CD4-positive, alpha-beta T cell treated with Interleukin-6 at 100 ng/mL for 8 hours (primary cell): ENCODE results near the gene FEZ2.

Experiments
- DNase-seq: peaks from one replicate; pipeline ENCODE4 v3.0.0-alpha.2; 2020; ENCODE audit warnings: mixed read lengths, low spot score

The FEZ2 gene

DNA sequence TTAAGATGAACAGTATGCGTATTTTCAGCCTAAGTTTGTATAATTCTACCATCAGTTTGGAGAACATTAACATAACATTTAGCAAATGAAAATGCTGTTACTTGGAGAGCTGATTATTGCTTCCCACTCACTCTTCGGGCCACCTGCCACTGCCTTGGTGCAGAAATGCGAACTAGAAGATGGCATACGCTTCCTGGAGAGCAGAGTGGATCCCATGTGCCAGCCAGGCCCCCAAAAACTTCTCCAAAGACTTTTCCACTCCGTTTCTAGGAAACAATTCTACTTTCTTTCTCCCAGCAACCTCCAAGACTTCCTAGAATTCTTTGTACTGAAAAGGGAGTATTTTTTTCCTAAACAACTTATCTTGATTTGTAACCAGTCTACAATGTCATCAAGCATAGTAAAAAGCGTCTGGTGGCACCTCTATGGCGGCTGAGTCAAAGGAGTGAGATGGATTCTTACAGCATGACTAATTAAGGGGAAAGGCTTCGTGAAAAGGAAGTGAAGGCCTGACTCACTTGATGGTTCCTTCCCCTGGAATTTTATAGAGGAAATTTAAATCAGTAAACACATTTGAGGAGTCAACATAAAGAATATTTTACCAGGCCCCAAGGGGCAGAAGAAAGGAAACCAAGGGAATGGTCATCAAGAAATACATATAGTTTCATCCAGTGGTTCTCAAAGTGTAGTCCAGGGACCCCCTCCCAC is 36.6 kb downstream of the FEZ2 start:
- no peak for DNase-seq

DNA sequence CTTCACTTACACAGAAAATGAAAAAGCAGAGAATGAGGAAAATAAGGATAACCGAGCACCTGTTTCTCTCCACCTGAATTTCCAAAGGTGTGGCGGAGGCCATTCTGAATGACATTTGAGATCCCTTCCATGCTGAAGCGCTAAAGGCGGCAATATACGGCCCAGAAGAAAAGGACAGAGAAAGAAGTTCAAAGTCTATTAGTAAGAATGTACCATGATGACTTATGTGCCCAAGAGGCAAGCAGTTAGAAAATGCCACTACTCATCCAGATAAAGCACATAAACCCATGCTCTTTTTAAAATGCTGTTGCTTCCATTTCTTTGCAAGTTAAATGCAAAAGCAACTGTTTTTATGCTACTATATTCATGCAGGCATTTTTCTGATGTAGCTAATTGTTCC is 37.2 kb downstream of the FEZ2 start:
- no peak for DNase-seq

DNA sequence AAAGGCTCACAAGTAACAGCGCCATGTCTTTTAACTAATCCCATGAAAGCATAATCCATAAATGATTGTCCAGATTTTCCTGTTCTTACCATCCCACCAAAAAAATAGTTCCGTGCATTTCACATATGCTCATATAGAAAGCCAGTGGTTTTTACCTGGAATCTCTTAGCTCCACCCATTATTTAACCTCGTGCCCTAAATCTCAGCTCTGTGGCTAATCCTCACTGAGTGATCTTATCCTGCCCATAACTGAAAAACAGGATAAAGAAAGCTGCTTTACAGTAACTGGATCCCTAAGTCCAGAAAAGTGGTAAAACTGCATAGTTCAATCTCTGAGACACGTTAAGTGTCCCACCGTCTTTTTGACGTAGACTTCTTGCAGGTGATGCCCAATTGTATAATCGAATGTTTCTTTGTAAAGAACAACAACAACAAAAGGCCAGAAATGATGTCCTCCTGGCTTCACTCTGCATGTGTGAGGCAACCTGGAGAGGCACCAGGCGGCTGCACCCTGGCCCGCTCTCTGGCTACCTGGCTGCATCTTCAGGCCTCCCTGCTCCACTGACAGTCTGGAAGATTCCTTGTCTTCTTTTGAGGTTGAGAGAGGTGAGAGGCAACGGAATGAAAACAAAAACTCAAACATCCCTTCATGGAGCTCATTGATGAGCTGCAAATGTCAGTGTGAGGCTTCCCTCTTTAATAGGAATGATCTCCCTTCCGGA is 38.6 kb downstream of the FEZ2 start:
- no peak for DNase-seq

DNA sequence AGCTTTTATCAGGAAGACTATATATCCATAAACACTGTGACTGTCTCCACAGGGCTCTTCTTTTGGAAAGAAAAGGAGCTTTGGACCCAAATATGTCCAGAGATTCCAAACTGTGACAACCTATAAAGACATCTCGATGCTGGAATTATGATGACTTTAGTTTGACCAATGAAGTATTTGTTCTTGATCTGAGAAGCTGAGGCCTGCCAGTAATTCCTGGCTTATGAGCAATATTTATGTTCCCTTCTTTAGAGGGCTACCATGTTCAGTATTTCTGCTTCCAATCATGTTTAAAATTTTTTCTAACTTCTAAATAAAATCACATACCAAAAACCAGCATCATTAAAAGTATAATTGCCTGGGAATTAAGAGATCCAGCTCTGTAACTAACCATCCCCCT is 41.1 kb downstream of the FEZ2 start:
- DNase-seq = no peak

DNA sequence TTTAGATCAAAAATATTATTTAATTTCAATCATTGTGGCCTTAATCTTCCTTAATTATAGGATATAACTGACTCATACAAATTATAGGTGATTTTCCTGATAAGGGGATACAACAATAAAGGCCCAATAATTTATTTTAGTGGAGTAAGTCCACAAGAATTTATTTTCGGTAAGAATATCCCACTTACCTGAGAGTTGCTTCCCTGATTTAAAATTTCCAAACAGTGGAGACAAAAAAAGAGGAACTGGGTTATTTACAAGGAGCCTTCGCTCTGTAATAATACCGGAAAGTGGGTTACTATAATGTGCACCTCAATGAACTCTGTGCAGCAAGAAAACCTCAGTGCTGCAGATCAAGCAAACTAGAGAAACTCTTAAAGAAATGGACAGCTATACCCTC is 42.2 kb downstream of the FEZ2 start:
- DNase-seq = no peak

DNA sequence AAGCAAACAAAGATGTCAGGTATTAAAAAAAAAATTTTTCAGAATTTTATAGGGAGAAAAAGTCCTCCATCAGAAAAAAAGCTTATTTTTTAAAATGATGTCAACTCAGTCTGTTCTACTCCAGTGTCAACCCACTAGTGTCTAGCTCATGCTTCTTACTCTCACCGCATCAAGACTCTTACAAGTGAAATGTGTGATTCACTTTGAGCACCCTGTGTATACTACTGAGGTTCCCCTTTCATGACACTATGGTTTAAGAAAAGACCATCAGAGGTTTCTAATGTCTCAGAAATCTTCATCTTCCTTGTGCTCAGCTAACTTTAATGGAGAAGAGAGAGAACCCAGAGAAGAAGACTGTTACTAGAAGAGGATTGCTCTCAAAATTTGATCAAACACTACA is 43.4 kb downstream of the FEZ2 start:
- DNase-seq = no peak

DNA sequence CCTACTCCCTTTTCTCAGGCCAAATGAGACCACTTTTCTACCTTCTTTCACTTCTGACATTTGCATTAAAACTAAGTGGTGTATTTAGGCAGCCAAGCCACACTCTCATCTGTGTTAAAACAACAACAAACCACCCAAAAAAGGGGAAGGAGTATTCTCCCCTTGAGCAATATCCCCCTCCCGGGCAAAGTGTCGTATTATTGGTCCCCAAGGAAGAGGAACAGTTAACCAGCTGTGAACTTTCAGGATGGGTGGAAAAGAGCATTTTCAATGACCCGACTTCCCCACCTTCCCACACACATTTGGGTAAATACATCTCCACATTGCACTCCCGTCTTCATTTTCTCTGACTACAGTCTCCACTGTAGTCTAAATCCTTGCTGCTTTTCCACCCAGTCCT is 44.3 kb downstream of the FEZ2 start:
- DNase-seq = no peak

DNA sequence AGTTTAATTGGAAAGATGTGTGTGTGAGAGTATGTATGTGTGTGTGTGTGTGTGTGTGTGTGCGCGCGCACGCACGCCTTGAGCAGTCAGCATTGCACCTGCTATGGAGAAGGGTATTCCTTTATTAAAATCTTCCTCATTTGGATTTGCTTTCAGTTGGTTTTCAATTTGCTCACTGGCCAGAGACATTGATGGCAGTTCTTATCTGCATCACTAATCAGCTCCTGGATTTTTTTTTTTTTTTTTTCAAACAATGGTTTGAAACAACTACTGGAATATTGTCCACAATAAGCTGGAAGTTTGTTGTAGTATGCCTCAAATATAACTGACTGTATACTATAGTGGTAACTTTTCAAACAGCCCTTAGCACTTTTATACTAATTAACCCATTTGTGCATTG is 48.0 kb downstream of the FEZ2 start:
- DNase-seq = no peak

DNA sequence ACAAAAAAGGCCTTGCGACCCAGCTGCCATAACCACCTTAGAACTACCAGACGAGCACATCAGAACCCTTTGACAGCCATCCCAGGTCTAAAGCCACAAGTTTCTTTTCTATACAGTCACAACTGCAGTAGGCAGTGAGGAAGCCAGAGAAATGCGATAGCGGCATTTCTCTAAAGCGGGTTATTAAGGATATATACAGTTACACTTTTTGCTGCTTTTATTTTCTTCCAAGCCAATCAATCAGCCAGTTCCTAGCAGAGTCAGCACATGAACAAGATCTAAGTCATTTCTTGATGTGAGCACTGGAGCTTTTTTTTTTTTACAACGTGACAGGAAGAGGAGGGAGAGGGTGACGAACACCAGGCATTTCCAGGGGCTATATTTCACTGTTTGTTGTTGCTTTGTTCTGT is 48.8 kb downstream of the FEZ2 start:
- DNase-seq = no peak

DNA sequence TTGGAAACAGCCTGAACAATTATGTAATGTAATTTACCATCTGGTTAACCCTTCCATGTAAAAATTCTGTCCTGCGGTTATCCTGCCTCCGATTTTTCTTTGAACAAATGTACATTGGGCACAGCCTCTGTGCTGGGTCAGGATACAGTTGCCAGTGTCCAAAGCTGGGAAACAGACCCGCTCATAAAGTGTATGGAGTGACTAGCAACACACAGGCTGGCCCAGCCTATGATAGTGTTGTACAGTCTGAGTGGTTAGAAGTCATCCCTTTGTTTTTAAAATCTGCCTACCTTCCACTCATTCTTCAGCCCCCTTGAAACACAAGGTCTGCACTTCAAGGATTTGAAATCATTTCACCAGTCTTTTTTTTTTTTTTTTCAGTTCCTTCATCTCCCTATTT is 50.1 kb downstream of the FEZ2 start:
- no peak for DNase-seq

DNA sequence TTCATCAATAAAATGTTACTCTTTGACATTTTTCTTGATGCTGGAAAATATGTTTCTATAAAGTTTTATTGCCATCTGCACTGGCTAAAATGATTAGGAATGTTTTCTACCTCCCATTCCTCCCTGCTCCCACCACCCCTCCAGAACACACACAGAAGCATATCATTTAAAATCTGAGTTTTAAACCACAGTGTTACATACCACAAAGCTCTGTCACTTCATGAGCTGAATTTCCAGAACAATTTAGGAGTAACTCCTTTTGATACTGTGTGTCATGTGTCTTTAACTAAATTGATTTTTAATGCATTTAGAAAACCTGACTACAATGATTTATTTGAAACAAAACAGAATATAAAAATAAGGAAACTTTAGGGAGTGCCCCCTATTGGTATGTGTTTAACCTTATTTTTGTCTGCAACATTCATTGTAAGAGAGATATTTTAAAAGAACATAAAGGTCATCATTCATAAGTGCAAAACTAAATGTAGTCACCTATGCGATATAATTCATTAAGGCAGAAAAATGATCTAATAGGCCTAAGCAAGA is 52.0 kb downstream of the FEZ2 start:
- DNase-seq = no peak

DNA sequence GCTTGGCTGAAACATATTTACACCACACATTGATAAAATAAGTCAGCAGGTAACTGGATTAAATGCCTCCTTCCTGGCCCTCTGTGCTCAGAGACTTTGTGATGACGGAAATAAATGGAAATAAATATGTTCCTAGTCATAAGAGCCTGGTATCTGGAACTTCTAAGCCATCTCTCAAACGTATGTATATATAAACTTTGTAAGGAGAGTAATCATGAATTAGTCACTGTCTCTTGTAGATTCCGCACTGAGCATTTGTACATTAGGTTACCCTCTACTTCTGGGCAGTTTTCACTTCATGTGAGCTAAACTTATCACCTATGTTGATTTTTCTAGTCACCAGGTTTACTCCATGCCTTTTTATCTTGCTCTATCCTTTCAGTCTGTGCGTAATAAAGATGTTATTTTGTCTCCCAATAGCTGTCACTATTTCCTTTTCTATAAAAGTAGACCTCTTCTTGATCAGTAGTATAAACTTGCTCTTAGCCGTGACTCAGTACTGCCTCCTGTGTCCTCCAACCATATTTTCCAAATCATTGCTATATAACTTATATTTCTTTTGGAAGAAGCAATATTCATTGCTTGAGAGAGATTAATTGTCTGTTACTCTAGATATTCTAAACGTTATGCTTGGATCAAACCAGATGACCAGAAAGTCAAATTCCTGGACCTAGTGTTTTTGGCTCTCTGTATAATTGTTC is 53.2 kb downstream of the FEZ2 start:
- DNase-seq = no peak

DNA sequence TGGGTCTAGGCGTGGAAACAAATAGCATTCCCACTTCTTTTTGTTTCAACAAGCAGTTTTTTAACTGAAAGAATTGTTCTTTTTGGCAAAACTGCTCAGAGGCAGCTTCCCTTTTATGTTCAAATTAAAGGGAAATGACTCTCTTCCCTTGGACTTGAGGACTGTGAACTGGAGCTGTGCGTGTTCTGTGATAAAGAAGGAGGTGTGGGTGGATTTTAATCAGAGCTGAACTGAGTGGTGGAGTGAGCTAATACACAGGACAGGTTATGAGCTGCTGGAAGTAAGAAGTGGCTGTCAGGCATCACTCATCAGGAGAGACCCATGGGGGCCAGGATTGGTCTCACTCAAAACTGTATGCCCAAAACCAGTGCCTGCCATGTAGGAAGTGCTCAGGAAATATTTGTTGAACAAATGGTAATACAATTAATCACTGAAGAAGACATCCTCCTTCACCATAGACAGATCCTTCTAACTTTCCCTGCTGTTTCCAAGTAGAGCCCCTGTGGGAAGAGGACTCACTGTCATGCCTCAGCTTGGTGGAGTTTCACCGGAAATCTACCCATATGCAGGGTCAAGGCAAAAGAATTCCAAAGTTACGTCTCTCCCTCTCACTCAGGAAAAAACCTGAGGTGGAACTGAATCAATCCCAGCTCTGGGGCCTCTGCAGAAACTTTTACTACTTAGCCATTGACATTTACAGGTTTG is 55.9 kb downstream of the FEZ2 start:
- no peak for DNase-seq

DNA sequence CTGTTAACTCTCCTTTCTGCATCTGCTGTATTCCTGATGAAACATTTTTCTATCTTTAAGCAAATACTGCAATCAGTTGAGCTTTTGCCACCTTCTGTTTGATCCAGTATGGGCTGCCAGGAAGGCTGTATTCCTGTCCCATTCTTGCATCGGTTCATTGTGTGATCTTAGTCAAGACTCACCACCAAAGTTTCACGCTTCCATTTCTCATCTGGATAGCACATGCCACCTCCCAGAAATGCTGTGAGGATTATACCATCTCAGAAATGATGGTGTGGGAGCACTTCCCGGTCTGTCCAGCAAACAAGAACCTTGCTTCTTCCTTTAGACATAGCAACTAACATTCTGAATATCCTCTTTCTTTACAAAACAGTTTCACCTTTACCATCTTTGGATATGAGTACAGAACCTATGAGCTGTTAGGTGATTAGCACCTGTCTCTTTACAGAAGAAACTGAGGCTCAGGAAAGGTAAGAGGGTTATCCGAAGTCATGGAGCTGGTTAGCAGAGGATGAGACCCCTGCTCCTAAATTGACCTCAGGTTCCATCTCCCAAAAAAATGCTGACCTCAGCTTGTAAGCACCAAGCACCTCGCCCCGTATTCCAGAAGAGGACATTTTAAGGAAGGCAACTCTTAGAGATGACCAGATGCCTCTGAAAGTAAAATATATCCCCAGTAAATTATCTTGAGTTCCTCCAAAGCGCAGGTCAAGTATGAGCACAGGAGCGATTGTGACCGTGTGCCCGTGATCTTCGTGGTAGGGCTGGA is 56.8 kb downstream of the FEZ2 start:
- DNase-seq = no peak

DNA sequence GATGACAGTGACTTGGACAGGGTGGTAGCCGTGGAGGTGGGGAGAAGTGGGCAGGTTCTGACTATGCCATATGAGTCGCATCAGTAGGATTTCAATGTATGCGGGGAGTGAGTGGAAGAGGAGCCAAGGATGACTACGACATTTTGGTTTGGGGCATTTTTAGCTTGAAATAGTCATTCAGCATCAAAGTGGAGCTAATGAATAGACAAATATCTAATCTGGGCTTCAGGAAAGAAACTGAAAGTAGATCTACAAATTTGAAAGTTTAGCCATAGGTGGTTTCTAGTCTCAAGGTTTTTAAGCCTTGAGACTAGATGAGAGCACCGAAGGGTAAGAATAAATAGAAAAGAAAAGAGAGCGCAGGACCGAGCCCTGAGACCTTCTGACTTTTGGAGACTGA is 58.3 kb downstream of the FEZ2 start:
- DNase-seq = no peak

DNA sequence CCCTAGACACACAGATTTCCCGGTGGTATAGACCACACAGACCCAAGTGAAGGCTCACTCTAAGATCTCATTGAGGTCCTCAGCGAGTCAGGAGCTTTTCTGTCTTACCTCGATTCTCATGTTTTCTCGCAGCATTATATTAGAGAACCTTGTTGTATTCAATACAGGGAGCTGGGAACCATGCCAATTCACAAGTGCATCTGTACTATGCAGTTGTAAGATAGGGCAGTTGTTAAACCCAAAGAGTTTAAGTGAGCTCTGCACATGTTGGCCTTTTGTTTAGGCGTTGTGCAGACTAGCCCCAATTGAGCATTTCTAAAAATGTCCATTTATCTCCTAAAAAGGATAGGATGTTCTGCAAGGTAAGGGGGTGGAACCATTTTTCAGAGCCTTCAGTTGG is 59.6 kb downstream of the FEZ2 start:
- DNase-seq = no peak

DNA sequence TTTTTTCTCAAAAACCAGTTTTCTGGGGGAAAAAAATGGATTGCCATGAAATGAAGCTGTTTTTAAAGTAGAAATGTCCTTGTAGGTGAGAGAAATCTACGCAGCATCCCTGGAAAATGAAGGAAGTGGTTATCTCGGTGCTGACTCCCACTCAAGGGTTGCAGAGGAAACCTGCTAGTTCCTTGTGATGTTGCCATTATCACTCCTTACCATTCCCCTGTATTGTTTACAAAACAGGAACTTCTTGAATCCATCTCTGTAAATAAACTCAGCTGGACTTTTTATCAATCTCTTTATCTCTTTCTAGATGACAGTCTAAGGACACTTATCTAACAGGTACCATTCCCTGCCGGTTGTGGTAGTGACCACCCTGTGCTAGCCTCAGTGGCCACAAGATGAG is 61.2 kb downstream of the FEZ2 start:
- DNase-seq = no peak

DNA sequence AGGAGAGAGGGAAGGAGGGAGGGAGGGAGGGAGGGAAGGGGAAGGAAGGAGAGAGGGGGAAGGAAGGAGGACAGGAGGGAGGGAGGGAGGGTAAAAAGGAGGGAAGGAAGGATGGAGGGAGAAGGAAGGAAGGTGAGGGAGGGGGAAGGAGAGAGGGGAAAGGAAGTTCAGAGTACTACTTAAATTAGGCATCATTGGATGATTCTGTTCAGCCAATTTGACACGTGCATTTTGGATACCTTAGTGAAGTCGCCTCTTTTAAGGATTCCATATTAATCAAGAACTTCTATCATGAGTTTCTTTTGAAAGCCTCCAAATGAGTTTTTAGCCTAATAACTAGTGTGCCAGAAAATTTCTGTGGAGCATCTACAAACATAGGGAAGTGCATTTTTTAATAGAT is 62.9 kb downstream of the FEZ2 start:
- DNase-seq = no peak

DNA sequence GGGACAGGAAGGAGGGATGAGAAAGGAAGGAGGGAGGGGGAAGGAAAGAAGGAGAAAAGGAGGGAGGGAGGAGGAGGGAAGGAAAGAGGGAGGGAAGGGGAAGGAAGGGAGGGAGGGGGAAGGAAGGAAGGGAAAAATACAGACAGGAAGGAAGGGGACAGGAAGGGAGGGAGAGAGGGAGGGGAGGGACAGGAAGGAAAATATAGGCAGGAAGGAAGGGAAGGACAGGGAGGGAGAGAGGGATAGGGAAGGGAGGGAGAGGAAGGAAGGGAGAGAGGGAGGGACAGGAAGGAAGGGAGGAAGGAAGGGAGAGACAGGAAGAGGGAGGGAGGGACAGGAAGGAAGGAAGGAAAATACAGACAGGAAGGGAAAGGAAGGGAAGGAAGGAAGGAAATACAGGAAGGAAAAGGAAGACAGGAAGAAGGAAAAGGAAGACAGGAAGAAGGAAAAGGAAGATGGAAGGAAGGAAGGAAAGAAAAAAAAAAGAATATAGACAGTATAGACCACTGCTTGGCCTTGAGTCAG is 63.6 kb downstream of the FEZ2 start:
- no peak for DNase-seq

DNA sequence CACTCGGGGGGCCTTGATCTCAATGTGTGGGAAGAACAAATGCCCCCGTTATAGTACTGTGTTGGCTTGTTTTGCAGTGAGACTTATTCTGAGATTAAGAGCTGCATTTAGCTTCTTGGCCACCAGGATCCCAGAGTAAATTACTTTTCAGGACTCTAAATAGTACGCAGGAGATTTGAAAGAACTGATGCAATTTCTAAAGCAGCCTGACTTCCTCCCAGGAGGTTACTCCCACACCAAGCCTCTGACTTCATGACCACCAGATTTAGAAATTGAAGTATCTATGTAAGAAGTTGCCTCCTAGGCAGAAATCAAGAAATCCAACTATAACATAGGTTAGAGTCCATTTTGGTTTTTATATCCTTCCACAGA is 67.0 kb downstream of the FEZ2 start:
- DNase-seq = no peak

DNA sequence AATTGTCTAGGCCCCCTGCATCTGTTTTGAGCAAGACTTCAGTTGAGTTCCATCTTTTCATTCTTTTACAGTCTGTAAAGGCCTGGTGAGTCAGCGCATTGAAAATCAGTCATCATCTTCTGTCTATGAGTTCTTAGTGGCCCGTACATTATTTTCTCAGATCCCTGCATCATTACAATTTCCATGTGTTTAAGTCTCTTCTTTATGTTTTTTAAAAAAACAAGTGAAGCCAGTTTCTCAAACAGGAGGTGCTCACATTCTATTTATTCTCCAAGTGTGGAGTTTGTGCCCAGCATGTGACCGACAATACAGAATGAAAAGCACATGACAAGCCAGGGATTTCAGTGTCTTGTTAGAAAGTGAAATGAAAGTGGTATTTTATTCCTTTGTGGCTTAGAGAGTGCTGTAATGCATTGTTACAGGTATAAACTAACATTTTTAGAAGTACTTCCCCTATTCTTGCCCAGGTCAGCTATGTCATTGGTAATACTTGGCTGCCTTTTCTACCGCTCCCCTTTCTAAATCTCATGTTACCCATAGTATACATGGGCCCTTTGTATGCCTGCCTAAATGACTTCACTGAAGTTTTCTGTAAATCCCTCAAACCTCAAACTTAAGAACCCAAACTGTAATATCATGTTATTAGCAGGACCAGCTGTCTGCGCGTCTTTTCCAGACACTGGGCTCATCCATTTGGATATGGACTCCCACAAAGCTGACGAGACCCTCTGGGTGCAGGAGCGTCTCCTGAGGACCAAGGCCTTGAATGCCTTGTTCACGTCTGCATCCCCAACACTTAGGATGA is 67.6 kb downstream of the FEZ2 start:
- no peak for DNase-seq
